ENCODE measurements around the gene OOEP.
"Not testable (repeated sequence)": the region's sequence is repeated elsewhere in the genome, so short reads cannot be mapped to it uniquely, and the experiment has no call there.

OOEP gene

DNA sequence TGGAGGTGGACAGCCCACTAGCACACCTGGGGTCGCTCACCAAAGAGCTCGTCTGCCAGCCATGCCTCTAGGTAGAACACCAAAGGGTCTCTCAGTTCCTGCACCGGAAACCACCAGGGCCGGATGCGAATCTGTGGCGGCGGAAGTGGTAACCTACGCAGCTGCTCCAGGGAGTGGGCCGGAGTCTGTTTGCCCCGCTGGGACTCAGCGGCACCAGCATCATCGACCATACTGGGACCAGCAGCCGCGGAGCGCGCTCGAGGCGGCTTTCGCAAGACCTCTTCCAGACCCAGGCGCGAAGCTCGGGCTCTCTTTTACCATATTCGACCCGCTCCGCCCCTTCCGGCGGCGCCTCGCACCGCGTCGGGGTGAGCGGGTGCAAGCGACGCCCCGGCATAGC lies at the start of gene OOEP:
Gene OOEP (minus strand): TSS at position 335 of the 400 bp plus-strand sequence. CDS start 105 bp downstream, at position 230.
- no peak for FAIRE-seq

DNA sequence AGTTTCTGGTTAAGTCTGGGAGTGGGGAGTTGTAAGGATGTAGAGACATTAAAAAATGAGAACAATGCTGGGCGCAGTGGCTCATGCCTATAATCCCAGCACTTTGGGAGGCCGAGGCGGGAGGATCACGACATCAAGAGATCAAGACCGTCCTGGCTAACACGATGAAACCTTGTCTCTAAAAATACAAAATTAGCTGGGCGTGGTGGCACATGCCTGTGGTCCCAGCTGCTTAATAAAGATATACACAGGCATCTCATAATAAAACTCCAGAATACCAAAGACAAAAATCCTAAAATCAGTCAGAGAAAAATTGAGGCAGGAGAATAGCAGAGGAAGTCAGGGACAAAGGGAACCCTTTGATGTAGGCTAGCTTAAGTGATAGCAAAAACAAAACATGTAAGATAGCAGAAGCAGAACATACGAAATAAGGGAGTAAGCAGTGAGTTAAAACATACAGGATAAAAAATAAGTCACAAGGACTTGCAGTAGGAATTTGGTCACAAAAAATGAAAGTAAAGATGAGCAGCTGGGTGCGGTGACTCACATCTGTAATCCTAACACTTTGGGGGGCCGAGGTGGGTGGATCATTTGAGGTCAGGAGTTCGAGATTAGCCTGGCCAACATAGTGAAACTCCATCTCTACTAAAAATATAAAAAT lies 48.5 kb upstream of the OOEP start:
- no peak for FAIRE-seq

DNA sequence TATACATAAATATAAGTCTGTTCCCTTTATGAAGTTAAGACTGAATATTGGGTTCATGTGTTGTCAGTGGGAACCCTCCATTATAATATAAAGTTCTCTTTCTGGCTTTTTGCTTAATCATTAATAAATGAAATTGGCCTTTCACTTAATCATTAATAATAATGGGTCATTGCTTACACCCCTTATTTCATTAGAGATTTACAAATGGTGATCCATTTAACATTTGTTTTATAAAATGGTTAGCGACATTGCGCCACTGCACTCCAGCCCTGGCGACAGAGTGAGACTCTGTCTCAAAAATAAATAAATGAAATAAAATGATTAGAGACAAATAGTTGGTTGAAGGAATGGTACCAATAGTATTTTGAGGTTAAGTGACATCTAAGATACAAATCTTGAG lies 43.4 kb upstream of the OOEP start:
- FAIRE-seq, result no peak

DNA sequence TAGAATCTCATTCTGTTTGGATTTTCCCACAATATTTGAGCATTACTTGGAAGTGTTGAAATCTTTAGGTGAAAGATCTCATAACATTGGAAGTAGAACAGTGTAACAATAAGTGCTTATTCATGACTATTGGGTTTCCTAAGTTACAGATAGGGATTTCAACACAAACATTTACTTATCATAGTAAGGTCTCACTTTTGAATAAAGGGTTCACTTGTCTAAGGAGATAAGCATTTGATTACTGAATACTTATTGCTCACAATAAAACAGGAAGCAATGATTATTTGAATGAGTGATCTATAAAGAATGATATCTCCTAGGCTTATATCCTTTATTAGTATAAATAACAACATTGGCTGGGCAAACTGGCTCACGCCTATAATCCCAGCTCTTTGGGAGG lies 39.7 kb upstream of the OOEP start:
- FAIRE-seq, result no peak

DNA sequence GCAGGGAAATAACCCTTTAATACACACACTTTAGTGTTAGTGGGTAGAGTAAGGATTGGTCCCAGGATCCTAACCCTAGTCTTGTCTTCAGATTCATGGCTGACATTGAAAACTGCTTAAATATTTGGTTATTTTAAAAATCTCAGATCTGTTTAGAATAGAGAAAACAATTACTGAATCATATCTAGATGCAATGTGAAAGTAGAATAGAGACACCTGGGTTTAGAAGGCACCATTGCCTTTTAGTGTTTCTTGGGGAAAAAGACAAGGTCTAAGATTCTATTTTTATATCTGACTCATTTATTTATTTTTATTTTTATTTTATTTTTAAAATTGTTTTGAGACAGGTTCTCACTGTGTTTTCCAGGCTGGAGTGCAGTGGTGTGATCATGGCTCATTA lies 31.0 kb upstream of the OOEP start:
- no peak for FAIRE-seq

DNA sequence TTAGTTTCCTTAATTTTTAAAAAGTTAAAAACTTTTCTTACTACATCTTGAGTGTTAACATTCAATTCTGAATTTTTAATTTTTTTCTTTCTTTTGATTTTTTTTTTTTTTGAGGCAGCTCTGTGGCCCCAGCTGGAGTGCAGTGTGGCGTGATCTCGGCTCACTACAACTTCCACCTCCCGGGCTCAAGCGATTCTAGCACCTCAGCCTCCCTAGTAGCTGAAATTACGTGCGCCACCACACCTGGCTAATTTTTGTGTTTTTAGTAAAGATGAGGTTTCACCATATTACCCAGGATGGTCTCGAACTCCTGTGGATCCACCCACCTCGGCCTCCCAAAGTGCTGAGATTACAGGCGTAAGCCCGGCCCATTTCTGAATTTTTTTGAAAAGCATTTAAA lies 26.2 kb upstream of the OOEP start:
- no peak for FAIRE-seq

DNA sequence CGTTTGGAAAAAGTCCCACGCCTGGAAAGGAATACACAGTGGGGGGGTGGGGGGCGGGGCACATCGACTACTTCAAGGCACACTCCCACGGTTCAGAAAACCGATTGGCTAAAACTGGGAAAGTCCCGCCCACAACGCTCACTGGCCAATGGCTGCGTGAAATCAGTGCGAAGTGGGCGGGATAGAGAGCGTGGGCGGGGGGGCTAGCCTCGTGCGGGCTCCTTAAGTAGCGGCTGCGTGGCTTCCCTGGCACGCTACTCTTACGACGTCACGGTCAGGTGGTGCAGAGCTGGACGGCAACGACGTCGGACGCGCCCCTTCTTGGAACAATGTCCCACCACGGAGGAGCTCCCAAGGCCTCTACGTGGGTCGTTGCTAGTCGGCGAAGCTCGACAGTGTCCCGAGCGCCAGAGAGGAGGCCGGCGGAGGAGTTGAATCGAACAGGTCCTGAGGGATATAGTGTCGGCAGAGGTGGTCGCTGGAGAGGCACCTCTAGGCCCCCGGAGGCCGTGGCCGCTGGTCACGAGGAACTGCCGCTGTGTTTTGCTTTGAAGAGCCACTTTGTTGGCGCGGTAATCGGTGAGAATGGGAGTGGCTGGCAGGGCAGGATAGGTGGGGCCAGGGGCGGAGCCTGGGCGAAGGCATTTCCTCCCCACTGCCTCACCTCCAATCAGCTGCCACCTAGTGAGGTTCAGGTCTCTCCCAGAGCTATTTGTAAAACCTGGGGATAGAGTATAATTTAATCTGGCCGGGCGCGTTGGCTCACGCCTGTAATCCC lies 25.1 kb upstream of the OOEP start, which contains the start of gene DDX43:
Gene DDX43 (plus strand): TSS at position 252 of the 778 bp plus-strand sequence. CDS start 78 bp downstream, at position 330.
- FAIRE-seq, result no peak

DNA sequence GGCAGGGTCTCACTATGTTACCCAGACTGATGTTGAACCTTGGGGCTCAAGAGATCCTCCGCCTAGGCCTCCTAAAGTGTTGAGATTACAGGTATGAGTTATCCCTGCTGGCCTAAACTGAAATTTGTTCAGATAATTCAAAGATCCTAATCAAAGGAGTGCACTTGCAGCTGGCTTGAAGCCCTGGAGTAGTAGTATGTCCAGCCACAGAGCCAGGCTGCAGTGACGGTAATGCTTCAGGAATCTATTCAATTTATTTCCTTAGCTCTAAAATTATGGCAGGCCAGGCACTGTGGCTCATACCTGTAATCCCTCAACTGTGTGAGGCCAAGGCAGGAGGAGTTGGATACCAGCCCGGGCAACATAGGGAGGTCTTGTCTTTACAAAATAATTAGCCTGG lies 23.6 kb upstream of the OOEP start:
- FAIRE-seq, result no peak

DNA sequence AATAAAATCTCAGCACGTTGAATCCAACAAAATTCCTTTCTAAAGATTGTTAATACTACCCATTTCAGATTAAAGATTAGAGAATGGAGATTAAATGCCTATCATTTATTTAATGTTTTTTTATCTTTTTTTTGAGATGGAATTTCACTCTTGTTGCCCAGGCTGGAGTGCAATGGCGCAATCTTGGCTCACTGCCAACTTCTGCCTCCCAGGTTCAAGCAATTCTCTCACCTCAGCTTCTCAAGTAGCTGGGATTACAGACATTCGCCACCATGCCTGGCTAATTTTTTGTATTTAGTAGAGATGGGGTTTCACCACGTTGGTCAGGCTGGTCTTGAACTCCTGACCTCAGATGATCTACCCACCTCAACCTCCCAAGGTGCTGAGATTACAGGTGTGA lies 22.5 kb upstream of the OOEP start:
- not testable (repeated sequence) for FAIRE-seq

DNA sequence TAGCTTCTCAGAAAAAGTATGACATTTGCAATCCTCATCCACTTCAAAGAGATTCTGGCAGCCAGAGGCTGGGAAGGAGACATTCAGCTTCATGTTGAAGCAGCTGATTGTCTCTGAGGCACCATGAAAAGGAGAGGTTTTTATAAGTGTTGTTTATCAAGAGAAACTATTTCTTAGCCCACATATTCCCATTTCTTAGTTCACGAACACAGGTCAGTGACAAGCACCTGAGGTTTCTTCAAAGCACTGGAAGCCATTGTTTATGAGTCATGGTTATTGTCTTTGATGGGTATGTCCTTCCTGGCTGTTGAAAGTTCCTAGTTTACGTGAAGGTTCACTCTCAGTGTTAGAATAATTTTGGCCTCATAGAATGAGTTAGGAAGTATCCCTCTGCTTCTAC lies 22.0 kb upstream of the OOEP start:
- FAIRE-seq, result no peak

DNA sequence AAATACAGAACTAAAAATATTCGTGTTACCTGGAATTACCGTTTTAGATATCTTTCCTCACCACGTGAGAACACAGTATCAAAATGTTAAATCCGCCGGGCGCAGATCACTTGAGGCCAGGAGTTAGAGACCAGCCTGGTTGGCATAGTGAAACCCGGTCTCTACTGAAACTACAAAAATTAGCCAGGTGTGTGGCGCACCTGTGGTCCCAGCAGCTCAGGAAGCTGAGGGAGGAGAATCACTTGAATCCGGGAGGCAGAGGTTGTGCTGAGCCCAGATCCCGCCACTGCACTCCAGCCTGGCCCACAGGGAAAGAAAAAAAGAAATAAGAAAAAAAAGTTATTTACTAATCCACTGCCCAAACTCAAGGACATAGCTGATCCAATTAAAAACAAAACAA lies 20.2 kb upstream of the OOEP start:
- no peak for FAIRE-seq

DNA sequence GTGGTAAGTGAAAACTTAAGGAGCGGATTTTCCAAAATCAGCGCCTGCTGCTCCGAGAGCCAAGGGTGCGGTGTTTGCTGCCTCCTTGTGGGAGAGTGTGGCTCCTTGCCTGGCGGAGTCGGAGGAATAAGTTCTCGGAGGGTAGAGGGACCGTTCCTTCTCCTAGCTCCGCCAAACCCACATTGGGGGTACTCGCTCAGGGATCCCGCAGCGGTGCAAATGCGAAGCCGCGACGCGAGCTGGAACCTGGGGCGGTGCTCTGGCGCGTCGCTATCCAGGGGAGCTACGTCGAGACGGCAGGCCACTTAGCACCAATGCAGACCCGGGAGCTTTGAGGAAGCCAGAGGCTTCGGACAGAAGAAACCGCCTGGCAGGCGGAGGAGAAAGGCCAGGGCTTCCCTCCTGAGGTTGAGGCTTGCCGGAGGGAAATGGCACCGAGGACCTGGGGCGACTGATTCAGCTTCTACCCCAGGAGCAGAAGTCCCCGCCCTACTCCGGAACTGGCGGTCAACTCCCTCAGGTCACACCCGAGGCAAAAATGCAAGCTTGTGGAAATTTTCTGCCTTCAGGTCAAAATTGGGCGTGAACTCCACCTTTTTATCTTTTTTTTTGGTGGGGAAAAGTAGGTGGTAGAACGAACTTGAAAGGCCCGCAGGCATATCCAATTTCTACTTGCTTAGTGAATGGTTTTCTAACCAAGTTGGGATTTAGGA lies 19.3 kb upstream of the OOEP start:
- FAIRE-seq, result no peak

DNA sequence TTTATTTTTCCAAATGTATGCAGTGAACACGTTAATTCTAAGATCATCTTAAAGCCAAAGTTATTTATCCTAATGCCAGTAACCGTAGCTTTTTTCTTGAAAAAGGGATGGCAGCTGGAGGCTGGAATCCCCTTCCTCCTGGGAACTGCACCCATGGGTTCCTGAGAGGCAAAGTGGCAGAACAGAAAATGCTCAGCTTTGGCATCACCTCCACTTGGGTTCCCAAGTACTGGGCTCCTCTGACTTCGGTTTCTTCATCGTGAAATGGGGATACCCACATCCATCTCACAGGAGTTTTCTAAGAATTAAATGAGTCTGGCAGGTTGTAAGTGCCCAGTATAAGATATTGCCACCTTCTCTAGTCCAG lies 18.7 kb upstream of the OOEP start:
- FAIRE-seq, result no peak

DNA sequence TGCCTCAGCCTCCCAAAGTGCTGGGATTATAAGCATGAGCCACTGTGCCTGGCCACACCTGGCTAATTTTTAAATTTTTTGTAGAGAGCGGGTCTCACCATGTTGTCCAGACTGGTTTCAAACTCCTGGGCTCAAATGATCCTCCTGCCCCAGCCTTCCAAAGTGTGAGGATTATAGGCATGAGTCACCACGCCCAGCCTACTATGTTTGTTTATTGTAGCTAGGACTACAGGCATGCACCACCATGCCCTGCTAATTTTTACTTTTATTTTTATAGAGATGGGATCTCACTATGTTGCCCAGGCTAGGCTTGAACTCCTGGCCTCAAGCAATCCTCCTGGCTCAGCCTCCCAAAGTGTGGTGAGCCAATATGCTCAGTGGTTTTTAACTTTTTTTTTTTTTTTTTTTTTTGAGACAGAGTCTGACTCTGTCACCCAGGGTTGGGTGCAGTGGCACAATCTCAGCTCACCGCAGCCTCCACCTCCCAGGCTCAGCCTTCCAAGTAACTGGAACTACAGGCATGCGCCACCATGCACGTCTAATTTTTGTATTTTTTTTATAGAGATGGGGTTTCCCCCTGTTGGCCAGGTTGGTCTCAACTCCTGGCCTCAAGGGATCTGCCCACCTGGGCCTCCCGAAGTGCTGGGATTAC lies 12.9 kb upstream of the OOEP start:
- no peak for FAIRE-seq

DNA sequence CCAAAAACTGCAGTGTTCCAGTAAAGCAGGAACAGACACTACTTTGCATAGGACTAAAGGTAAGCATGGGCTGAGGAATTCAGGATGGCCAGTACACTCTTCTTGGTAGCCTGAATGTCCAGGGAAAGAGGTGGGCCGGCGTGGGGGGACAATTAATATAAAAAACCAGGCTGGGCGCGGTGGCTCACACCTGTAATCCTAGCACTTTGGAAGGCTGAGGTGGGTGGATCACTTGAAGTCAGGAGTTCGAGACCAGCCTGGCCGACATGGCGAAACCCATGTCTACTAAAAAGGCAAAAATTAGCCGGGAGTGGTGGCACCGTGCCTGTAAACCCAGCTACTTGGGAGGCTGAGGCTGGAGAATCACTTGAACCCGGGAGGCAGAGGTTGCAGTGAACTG lies 11.8 kb upstream of the OOEP start:
- FAIRE-seq, result not testable (repeated sequence)

DNA sequence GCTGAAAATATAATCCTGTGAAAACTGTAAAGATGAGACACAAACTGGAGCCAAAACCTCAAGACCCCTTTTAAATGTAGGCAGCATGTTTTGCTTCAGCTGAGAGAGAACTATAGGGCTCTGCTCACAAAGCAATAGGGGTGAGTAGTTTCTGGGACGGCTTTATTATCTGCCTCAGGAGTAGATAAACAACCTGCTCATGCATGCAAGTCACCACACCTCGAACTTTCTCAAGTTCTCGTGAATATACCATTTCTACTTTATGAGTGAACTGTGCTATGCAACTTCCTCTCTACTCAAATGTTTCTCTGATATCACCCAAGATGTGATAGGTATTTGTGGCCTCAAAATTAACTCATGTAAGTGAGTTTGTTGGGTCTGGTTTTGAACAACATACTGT lies 7.5 kb upstream of the OOEP start:
- no peak for FAIRE-seq

DNA sequence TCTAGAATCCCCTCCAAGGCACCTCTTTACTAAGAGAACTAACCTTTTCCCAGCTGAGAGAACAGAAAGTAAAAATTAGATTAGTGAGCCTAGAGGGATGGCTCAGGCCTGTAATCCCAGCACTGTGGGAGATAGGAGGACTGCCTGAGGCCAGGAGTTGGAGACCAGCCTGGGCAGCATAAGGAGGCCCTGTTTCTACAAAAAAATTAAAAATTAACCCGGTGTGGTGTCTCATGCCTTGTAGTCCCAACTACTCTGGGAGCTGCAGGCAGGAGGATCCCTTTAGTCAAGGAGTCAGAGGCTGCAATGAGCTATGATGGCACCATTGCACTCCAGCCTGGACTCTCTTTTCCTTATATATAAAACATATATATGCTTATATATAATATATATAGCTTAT lies 5.5 kb upstream of the OOEP start:
- no peak for FAIRE-seq

DNA sequence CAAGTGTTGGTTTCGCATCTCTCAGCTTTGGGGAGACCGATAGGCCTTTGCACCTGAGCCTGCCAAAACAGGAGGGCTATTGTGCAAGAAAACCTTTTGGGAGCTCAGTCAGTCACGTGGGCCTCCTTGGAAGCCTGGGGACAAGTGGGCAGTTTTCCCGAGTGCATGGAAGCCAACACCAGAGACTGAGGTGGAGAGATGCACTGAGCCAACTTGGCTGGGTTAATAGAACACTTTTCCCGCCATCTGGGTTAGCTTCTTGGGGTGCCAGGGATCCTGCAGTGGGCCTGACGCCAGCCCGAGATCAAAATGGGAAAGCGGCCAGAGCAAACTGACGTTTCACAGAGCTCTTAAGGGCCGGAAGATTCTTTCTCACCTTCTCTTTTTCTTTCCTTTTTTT lies 2.8 kb upstream of the OOEP start:
- no peak for FAIRE-seq

DNA sequence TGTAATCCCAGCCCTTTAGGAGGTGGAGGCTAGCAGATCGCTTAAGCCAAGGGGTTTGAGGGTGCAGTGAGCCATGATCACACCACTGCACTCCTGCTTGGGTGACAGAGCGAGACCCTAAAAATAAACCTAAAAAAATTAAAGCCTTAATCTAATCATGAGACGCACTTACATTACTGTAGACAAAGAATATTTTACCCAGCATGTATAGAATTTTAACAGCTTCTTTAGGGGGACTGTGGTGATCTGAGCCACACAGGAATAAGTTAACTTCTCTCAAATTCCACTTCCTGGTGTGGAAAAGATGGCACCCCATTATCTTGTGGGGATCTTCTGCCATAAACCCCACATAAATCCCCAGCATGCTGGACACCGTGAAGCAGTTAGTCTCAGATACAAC lies 2.3 kb upstream of the OOEP start:
- FAIRE-seq, result no peak

DNA sequence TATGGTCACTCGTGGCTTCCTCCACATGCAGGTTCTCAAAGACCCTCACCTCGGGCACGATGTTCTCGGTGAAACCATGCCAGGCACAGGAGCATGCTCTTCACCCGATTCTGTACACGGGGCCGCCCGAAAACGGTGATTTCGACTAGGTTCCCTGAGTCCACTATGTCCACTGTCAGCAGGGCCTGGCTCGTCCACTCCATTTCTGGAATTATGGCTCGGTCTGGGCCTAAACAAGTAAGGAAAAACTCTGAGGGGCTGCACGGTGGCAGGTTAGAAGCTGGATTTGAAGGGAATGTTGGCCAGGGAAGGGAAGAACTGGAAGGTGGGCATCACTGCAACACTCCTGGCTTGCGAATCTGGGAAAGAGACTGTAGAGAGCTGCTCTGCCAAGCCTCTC lies 540 bp downstream of the OOEP start:
- no peak for FAIRE-seq

DNA sequence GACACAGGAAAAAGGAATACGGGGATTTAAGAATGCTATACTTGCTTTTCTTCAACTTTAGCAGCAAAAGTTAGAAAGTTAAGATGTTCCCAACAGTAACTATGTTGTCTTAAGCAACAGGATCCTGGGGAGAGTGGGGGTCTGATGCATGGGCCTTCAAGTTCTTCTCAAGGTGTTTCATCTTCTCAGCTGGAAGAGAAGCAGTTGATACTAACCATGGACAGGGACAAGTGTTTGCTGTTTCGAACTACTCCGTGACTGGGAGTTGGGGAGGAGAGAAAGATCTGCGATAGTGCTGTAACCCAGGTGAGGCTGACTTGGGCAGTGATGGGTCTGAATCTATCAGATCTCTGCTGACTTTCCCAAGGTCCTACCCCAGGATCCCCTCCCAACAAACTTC lies 1.0 kb downstream of the OOEP start:
- FAIRE-seq, result no peak

DNA sequence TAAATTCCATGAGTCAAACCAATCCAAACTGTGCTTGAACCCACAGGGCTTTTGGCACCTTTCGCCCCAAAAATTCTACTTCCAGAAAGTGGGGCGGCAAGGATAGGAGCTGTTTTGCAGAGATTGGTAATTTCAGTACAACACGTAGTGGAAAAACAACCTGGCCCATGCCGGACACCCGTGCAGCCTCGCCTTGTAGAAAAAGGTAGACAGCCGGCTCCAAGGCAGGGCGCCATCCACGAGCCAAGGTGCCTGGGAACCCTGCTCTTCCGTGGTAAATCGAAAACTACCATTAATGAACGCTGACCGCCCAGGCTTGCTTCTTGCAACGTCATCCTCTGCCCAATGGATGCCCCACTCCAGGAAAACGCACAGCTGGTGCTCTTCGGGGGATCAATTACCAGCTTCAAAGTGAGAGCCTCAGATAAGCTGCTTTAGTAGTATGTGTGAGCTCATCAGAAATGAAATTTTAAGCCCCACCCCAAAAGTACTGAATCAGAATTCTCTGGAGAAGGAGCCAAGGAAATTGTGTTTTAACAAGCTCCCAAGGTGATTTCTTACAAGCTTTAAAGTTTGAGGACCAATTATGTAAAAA lies 1.8 kb downstream of the OOEP start:
- no peak for FAIRE-seq

DNA sequence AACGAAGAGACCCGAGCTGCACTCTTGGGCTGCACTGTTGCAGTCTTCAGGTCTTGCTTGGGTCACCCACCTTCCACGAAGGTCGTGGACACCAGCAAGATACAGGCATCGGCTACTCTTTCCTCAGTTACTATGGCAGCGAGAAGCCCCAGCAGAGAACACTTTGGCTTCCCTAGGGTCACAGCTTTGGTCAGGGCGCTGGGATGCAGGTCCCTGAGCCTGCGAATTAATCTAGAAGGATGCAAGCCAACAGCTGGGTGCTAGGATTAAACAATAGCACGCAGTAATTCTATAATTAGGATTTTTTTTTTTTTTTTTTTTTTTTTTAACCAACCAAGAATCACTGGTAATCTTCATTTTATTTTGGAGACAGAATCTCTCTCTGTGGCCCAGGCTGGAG lies 5.1 kb downstream of the OOEP start:
- no peak for FAIRE-seq

All from endometrium (tissue), 2 donors.